Erythroblast (primary cell): ENCODE measurements around the gene NEURL2.

Experiments
- GATA1 ChIP-seq: IDR thresholded peaks from 2 replicates; pipeline ENCODE4 v1.6.1; 2011; ENCODE audit warnings: low read depth, mild to moderate bottlenecking, control low read depth, low read length, moderate library complexity
- POLR2A ChIP-seq: IDR thresholded peaks from 2 replicates; pipeline ENCODE4 v1.6.1; 2011; ENCODE audit warnings: mild to moderate bottlenecking, low read length

DNA sequence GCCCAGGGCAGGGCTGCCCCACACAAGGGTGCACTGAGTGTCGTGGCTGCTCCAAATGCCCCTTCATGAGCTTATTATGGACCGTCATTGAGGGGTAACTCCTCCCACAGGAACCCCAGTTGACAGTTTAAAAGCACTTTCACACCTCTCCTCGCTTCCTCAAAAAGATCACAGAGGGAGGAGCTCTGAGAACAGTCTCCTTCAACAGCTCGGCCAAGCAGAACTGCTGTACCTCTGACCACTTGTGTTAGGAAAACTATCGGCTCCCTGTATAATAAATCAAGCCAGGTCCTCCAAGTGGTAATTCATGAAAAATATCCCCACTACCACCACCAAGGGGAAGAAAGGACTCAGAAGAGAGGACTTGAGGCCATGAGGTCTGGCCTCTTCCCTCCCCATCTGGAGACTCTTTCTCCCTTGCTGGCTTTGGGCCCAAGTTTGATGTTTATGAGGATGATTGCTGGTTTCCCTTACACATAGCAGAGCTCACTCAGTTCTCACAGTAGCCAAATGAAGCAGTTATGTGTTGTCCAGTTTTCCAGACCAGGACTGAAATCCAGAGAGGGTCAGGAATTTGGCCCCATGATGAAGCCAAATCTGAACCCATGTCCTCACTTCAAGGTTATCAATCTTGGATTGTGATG lies 48.7 kb downstream of the NEURL2 start:
- no peak for TF ChIP-seq POLR2A
- no peak for TF ChIP-seq GATA1
